Measurements from ENCODE around the gene SDK1. TPM values are rescaled to one million over a fixed set of nuclear protein-coding genes. Genes with fewer than 3 reads are reported as not detected.

SDK1 gene
- total and polyA plus RNA-seq, 2 donors (not counting 3 experiments of a cell fraction or from before 2014, with no cell fraction given), result 1.6 to 3.9 TPM

GRCh38 chr7:4003503-4003902 is 702.5 kb downstream of the SDK1 start:
- intact Hi-C loops (cut with micrococcal nuclease), result no loop called here
- ChIA-PET CTCF (interaction anchor here (0.6 kb wide), 1 partner anchor 568 kb away, joined by 3 read pairs; no protein-coding TSS in a partner anchor), POLR2A (no interaction called here)
- no peak overlapping the region for H3K4me2 ChIP-seq (ENCODE audit: insufficient read depth, low read length)
- FAIRE-seq (no peak), DNase-seq (ENCODE audit: low read depth, low spot score) (no peak)
- H3K79me2 ChIP-seq (ENCODE audit: control insufficient read depth, insufficient read depth, low read length), result no peaks in the 10 kb centered on the region
- H2AFZ ChIP-seq (ENCODE audit: low read depth, low read length), result no peak overlapping the region
- H3K36me3 ChIP-seq (ENCODE audit: control insufficient read depth in 2 of 2, extremely low read depth in 1 of 2, insufficient read depth in 2 of 2, low read length in 2 of 2), result no peaks in the 10 kb centered on the region
- H3K27me3 ChIP-seq (ENCODE audit: control insufficient read depth in 2 of 2, insufficient read depth in 2 of 2, low read length in 2 of 2), result no peaks in the 10 kb centered on the region
- H3K27ac ChIP-seq (ENCODE audit: insufficient read depth, low read depth, low read length), result no peak overlapping the region
- H3K4me1 ChIP-seq (ENCODE audit: control insufficient read depth, extremely low read depth, insufficient read depth, low read length), result no peaks in the 10 kb centered on the region
- BruUV-seq (replicated peaks), result no TSS peak
- TF ChIP-seq CTCF (IDR thresholded peaks at IDR 0.05; ENCODE audit: extremely low read depth in 1 of 2, insufficient read depth in 1 of 2, low read depth in 1 of 2, low read length in 2 of 2), result no peak
- TF ChIP-seq GATA2 (IDR thresholded peaks at IDR 0.05; ENCODE audit: insufficient read depth, insufficient read length, low read depth, low read length), result no peak
- TF ChIP-seq MYC (IDR thresholded peaks at IDR 0.05; ENCODE audit: low read depth, low read length), result no peak
- no peak for TF ChIP-seq FOS (IDR thresholded peaks at IDR 0.05; ENCODE audit: borderline replicate concordance, insufficient read depth, low read length)
- TF ChIP-seq EZH2 (IDR thresholded peaks at IDR 0.05; ENCODE audit: borderline replicate concordance, low read depth, low read length, severe bottlenecking), result no peak
- TF ChIP-seq JUN (IDR thresholded peaks at IDR 0.05; ENCODE audit: borderline replicate concordance, insufficient read depth, insufficient read length, low read depth), result no peak
- TF ChIP-seq MAX (IDR thresholded peaks at IDR 0.05; ENCODE audit: insufficient read depth, insufficient read length), result no peak
- TF ChIP-seq POLR2AphosphoS5 (IDR thresholded peaks at IDR 0.05; ENCODE audit: insufficient read depth, low read depth, low read length), result no peak
- TF ChIP-seq POLR2A (IDR thresholded peaks at IDR 0.05; ENCODE audit: low read depth, low read length), result no peak
- H3K4me3 ChIP-seq (replicated peaks in 1 of 3; ENCODE audit: insufficient read depth in 1 of 3, low read depth in 1 of 3, low read length in 3 of 3), result no peak overlapping the region
- dilution Hi-C loops (cut with MboI; ENCODE audit: extremely low pct_ligation_motif_present, low sequenced_read_pairs), result no loop called here
- H3K9ac ChIP-seq (replicated peaks; ENCODE audit: extremely low read depth, insufficient read depth, low read length), result no peak overlapping the region
- H3K9me1 ChIP-seq (replicated peaks; ENCODE audit: control insufficient read depth, extremely low read depth, insufficient read depth, low read length), result no peaks in the 10 kb centered on the region
- no peaks in the 10 kb centered on the region for H3K9me3 ChIP-seq (replicated peaks; ENCODE audit: control insufficient read depth, insufficient read depth, low read length)
- no peaks in the 10 kb centered on the region for H4K20me1 ChIP-seq (replicated peaks; ENCODE audit: control insufficient read depth, extremely low read depth, insufficient read depth, low read length)

Data from endothelial cell of umbilical vein (primary cell).